Activated T-cell treated with anti-CD3 and anti-CD28 coated beads for 24 hours (primary cell): ENCODE measurements around the gene PPP1R26.
A peak's percentile ranks its signal among the peaks of the same experiment; 100 is the strongest.

Source experiments
- DNase-seq: peaks from one replicate; pipeline ENCODE4 v3.0.0-alpha.2; 2020; ENCODE audit warnings: low read depth

Gene PPP1R26

GRCh38 chr9:135488013-135488330, 8.4 kb downstream of the PPP1R26 start:
- DNase-seq, result no peak

- no peak for DNase-seq
These were observed 8.9 kb downstream of the PPP1R26 start for GRCh38 chr9:135488527-135488926.

GRCh38 chr9:135489188-135489906, 9.8 kb downstream of the PPP1R26 start:
- DNase-seq, result no peak

GRCh38 chr9:135490166-135490870, 10.7 kb downstream of the PPP1R26 start:
- no peak for DNase-seq

- no peak for DNase-seq
These were observed 11.4 kb downstream of the PPP1R26 start for GRCh38 chr9:135490980-135491464.

- DNase-seq, result no peak
These were observed 12.2 kb downstream of the PPP1R26 start for GRCh38 chr9:135491764-135492163.

GRCh38 chr9:135492886-135493669, 13.5 kb downstream of the PPP1R26 start:
- DNase-seq, result no peak

- no peak for DNase-seq
These were observed 15.4 kb downstream of the PPP1R26 start for GRCh38 chr9:135494791-135495559.

GRCh38 chr9:135498381-135499126, 19.0 kb downstream of the PPP1R26 start:
- DNase-seq, result no peak

- DNase-seq, result peak; percentile 81
These were observed 19.9 kb downstream of the PPP1R26 start for GRCh38 chr9:135499326-135500070.

- no peak for DNase-seq
These were observed 20.5 kb downstream of the PPP1R26 start for GRCh38 chr9:135500071-135500524.

- DNase-seq, result peak; percentile 80
These were observed 21.1 kb downstream of the PPP1R26 start, which contains the start of gene MRPS2 for GRCh38 chr9:135500525-135501260. MRPS2 (plus strand) TSS chr9:135500682; CDS start chr9:135500711, 29 bp downstream.

- DNase-seq, result no peak
These were observed 21.9 kb downstream of the PPP1R26 start for GRCh38 chr9:135501261-135502167.

GRCh38 chr9:135502168-135502872, 22.7 kb downstream of the PPP1R26 start:
- no peak for DNase-seq

- DNase-seq, result no peak
These were observed 23.3 kb downstream of the PPP1R26 start for GRCh38 chr9:135502873-135503321.

GRCh38 chr9:135503371-135504261, 24.0 kb downstream of the PPP1R26 start:
- no peak for DNase-seq
